ENCODE results near the gene INPP1. TPM values are rescaled to one million over a fixed set of nuclear protein-coding genes. Genes with fewer than 3 reads are reported as not detected.
"Not testable (repeated sequence)": the region's sequence is repeated elsewhere in the genome, so short reads cannot be mapped to it uniquely, and the experiment has no call there.

Gene INPP1, protein sequence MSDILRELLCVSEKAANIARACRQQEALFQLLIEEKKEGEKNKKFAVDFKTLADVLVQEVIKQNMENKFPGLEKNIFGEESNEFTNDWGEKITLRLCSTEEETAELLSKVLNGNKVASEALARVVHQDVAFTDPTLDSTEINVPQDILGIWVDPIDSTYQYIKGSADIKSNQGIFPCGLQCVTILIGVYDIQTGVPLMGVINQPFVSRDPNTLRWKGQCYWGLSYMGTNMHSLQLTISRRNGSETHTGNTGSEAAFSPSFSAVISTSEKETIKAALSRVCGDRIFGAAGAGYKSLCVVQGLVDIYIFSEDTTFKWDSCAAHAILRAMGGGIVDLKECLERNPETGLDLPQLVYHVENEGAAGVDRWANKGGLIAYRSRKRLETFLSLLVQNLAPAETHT
- polyA plus RNA-seq (2013, experiment 1 of 2; ENCODE audit: insufficient read length): 13.2 TPM
- polyA plus RNA-seq (2013, experiment 2 of 2; ENCODE audit: insufficient read length): 10.6 TPM

GRCh38 chr2:190343536-190344275 is at the start of gene INPP1:
INPP1 (plus strand) TSS chr2:190343589; CDS start chr2:190360103, 16,514 bp downstream.
- DNase-seq: peak; percentile 69

DNA sequence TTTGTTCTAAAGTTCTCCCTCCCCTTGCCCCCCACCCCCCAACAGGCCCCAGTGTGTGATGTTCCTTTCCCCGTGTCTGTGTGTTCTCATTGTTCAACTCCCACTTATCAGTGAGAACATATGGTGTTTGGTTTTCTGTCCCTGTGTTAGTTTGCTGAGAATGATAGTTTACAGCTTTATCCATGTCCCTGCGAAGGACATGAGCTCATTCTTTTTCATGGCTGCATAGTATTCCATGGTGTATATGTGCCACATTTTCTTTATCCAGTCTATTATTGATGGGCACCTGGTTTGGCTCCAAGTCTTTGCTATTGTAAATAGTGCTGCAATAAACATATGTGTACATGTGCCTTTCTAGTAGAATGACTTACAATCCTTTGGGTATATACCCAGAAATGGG is 45.5 kb upstream of the INPP1 start:
- not testable (repeated sequence) for DNase-seq

DNA sequence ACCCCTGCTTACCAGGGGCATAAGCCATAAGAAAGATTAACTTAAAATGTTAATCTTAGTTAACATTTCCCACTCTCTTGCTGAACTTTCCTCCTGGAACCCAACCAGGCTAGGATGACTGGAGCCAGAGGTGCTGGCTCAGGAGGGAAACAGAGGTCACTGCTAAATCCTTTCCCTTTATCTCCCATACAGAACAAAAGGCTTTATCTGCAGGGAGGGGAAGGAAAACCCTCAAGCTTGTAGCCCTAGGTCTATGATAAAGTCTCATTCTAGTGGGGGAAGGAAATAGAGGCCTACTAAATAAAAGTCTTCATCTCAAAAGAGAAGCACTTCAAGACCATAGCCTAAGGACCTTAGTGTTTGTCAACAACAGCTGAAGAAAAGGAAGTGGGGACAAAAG is 42.4 kb upstream of the INPP1 start:
- DNase-seq: no peak

DNA sequence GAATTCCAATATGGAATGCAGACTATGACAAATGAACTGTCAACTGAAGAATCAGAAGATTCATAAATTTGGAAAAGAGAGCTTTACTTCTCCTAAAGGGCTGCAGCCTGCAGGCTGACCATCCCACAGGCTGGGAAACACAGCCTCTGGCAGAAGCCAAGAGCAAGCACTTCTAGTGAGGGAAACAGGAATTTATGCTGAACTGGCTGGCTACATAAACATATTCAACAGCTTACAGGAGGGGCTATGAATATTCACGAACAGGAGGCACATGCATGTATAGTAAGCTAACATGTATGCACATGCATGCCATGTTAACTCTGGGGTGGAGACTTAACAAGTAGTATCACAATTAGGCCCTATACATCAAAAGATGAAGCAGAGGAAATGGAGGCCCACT is 41.3 kb upstream of the INPP1 start:
- no peak for DNase-seq

DNA sequence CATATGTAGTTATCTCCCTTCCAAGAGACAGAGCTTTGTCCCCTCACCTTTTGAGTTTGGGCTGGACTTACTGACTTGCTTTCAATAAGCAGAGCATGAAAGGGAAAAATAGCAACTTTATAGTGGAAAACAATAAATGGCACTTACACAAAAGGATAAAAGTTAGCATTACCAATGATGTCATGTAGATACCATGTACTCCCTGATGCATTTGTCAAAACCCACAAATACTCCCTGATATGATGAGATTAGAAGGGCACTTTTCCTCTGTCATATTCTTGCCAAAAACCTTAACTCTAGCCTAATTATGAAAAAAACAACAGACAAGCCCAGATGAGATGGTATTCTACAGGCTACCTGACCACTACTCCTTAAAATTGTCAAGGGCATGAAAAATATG is 39.7 kb upstream of the INPP1 start:
- peak; percentile 4 for DNase-seq

DNA sequence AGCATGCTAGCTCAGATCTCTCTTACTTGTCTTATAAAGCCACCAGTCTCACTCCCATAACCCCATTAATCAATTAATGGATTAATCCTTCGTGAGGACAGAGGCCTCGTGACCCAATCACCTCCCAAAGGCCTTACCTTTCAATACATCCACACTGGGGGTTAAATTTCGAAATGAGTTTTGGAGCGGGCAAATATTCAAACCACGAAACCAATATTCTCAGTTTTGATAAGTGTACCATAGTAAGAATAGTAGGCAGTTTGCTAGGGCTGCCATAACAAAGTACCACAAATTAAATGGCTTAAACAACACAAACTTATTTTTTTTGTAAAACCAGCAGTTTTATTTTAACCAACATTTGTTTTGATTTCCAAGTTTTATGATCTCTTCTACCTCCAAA is 39.0 kb upstream of the INPP1 start:
- DNase-seq: no peak

- DNase-seq: no peak
These were observed 35.4 kb upstream of the INPP1 start for GRCh38 chr2:190308031-190308430.

DNA sequence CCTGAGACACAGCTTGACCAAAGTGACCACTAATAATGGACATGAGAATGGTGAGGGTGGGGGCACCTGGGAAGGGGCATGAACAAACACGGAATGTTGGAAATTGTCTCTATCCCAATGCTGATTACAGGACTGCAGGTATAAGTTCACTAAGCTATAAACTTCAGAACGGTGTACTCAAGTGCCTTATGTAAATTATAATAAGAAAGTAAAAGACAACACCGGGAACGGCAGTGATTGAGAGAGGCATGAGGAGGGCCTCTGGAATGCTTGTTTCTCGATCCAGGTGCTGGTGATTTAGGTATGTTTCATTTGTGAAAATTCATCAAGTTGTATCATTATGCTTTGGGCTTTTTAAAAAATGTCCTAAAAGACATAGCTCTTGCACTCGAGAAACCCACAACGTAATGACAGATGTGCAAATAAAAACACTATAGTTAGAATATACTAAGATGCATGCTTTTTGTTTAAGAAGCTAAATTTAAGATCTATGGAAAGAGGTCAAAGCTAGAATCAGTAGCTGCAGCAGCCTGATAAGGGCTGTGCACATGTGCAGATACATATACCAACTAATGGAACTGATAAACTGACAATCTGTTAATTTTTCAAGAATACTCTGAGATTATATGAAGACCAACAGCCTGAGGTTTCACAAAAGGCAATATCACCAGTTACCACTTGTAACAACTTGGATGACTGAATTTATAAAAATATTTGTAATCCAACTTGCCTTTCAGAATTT is 31.3 kb upstream of the INPP1 start:
- no peak for DNase-seq

- not testable (repeated sequence) for DNase-seq
These were observed 30.8 kb upstream of the INPP1 start for GRCh38 chr2:190312635-190313025.

DNA sequence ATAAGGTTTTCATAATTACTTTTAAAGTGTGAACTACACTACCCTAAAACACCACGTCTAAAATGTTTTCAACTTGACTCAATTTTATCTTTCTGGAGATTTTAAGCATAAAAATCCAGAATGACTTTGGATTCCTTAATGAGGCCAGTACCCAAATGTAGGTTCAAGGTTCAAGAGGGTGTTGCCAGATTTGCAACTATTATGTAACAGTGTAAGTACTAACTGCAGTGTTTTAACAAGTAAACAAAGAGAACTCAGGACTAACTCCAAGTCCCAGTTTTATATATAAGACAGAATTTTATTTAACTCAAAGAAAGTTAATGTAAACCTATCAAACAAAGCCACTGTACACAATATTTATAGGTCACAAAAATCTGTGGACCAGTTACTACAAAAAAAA is 29.5 kb upstream of the INPP1 start:
- DNase-seq: no peak

GRCh38 chr2:190315273-190315672 is 28.1 kb upstream of the INPP1 start:
- no peak for DNase-seq

- DNase-seq: no peak
These were observed 24.9 kb upstream of the INPP1 start for GRCh38 chr2:190318514-190318913.

DNA sequence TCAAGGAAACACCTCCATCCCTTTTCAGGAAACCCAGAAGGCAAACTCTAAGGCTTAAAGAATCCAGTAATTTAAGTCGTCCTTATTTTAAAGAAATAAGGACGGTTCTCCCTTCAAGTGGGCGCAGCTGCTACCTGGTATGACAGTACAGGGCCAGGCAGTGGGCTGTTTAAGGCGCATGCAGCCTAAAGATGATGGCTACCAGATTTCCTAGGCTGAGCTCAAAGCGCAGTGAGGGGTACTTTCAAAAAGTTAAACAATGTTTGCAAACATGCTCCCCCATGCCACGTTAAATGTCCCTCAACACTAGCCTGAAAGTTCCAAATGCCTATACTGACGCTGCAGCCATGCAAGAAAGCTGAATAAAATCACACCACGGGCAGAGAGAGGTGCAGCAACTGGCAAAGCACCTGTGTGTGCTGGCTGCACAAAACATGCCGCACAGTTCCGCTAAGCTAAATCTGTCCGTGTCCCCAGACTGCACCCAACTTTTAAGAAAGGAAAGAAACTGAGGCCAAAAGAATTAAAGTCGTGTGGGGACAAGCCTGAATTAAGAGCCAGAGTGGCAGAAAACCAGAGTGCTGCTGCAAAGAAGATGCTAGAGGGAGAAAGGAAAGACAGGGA is 24.3 kb upstream of the INPP1 start:
- no peak for DNase-seq

GRCh38 chr2:190319555-190320498 is 23.6 kb upstream of the INPP1 start, which contains the start of gene HIBCH:
HIBCH (minus strand) TSS chr2:190319826; CDS start chr2:190319750, 76 bp downstream.
- DNase-seq: peak; percentile 100

GRCh38 chr2:190320696-190321095 is 22.7 kb upstream of the INPP1 start:
- no peak for DNase-seq

GRCh38 chr2:190323406-190323805 is 20.0 kb upstream of the INPP1 start:
- DNase-seq: no peak

DNA sequence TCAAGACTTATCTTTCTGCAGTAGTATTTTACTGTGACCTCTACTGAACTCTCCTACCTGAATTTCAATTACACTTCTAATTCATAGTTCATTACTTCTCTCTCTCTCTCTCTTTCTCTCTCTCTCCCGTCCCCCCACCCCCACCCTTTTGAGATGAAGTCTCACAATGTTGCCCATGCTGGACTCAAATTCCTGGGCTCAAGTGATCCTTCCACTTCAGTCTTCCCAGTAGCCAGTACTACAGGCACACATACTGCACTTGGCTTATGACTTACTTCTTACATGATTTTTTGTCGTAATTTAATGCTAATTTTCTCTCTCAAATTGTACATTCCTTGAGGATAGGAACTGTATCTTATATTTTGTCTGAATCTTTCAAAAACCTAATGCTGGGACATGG is 17.8 kb upstream of the INPP1 start:
- no peak for DNase-seq

DNA sequence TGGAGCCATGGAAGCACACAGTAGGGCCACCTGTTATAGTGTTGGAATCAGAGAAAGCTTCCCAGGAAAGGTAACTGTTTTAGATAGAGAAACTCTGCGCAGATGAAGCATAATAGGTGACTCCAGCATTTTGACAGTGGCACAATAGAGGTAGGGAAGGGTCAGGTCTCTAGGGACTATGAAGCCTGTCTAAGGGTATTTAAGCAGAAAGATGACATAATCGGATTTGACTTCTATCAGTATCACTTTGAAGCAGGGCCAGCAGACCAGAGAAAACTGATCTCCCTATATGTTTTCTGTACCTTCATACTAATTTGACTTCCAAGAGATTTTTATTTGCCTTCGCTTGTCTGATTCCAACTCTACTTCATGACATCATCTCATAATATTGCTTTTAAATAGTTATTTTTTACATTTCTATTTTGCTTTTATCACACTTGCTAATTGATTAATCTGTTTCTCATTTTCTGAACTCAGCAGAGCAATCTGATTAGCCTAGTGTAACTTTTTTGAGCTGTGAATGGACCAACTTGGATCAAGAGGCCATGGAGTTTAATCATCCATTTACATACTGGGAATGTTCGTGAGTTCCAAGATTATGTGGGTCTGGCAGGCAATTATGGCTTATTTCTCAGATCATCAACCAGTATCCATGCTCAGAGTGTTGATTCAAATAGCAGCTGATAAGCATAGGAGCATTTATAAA is 15.4 kb upstream of the INPP1 start:
- no peak for DNase-seq

- DNase-seq: no peak
These were observed 14.7 kb upstream of the INPP1 start for GRCh38 chr2:190328573-190329147.

DNA sequence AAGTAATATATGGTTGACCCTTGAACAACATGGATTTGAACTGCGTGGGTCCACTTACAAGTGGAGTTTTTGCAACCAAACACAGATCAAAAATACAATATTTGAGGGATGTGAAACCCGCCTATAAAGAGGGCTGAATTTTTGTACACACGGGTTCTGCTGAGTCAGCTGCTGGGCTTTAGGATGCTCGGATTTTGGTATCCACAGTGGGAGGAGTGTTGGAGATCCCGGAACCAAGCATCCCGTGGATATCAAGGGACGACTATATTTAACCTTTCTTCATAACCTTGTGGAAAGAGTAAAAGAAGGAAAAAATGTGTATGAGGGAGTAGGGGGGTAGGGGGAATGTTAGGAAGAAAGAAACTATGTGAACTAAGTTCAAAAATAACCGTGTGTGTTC is 10.0 kb upstream of the INPP1 start:
- no peak for DNase-seq

All from fibroblast of skin of back (primary cell).